GM19035 (cell line): ENCODE data around the gene DOP1A.
A peak's percentile ranks its signal among the peaks of the same experiment; 100 is the strongest.

Experiments used
- ATAC-seq: cut with Tn5 transposase; IDR thresholded peaks from one replicate; pipeline ENCODE4 v1.9.1; 2021; ENCODE audit not compliant: unreplicated experiment

Gene DOP1A

DNA sequence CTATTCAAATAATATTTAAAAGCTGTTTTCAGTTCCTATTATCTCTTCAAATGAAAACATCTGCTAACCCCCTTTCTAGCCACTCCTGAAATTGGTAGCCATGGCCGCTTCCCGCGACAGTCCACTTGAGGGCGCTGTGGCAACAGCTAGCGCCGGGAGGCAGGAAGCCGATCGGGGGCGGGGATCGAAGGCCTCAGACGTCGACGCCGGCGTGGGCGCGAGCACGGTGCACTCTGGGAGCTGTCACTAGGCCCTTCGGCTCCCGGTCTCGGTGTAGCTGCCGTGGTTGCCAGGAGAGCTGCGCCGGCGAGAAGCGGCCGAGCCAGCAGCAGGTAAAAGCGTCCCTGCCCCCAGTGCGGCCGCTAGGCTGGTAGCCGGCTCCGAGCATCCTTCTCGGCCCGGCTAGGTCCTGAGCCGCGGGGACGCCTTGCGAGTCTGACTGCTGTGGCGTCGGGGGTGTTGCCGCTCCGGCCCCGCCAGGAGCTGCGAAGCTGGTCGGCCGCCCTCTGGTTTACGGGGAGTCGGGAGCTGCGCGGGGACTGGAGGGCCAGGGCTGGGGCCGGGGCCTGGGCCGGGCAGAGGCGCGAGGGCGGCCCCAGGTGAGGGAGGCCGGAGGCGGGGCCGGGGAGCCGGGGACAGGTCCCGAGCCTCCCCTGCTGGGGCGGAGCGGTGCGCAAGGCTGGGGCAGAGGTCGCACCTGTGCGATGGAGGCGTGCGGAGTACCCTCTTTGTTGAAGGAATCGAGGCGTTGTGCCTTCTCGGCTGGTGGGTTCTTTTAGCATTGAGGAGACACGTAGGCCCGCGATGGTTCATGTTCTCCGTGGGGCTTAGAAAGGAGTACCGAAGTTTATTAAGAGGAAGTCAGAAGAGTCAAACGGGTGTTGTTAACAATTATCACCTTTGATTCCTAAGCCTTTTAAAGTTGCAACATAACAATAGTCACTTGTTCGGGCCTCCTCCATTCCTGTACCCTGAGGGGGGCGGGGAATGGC, at the start of gene DOP1A:
Gene DOP1A (plus strand): TSS at position 224 of the 992 bp plus-strand sequence. CDS start 29,307 bp downstream, outside the sequence.
- peak; percentile 84 for ATAC-seq

- ATAC-seq: no peak
Measured at GRCh38 chr6:83019741-83020140, 47.7 kb upstream of the DOP1A start.

DNA sequence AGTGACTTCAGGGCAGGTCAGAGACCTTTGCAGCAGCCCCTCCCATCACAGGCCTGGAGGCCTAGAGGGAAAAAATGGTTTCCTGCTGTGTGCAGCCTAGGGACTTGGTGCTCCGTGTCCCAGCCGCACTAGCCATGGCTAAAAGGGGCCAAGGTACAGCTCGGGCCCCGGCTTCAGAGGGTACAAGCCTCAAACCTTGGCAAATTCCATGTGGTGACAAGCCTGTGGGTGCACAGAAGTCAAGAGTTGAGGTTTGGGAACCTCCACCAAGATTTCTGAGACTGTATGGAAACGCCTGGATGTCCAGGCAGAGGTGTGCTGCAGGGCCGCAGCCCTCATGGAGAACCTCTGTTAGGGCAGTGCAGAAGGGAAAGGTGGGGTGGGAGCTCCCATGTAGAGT, 35.8 kb upstream of the DOP1A start:
- ATAC-seq: no peak

- no peak for ATAC-seq
Measured at GRCh38 chr6:83038246-83038645, 29.2 kb upstream of the DOP1A start.

- no peak for ATAC-seq
Measured at GRCh38 chr6:83042467-83043053, 24.9 kb upstream of the DOP1A start.

DNA sequence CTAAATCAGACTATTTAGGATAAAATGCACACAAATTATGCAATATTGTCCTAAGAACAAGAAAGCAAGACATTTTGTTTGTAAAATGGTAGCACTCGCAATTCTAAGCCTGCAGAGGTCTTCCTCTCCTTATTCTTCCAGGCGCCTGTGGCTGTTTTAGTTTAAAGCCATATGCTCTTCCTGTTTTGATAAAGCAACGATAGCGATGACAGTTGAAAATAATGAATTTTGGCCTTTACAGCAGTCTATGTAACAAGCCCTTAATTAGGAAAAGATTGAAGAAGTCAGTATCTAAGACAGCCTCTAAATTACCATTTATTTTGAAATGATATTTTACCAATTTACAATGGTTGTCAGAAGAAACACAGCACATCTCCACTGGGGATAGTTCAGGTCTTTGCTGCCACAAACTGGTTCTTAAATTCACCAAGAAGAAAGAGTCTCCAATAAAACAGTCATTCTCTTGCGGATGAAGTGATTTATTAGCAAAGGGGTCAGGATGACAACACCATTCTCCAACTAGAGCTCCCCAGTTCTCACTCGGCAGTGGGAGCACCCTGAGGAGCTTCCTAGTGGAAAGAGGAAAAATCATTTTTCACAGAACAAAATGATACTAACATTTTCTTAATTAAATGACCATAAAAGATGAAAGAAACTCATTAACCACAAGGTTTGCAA, 23.2 kb upstream of the DOP1A start:
- no peak for ATAC-seq

DNA sequence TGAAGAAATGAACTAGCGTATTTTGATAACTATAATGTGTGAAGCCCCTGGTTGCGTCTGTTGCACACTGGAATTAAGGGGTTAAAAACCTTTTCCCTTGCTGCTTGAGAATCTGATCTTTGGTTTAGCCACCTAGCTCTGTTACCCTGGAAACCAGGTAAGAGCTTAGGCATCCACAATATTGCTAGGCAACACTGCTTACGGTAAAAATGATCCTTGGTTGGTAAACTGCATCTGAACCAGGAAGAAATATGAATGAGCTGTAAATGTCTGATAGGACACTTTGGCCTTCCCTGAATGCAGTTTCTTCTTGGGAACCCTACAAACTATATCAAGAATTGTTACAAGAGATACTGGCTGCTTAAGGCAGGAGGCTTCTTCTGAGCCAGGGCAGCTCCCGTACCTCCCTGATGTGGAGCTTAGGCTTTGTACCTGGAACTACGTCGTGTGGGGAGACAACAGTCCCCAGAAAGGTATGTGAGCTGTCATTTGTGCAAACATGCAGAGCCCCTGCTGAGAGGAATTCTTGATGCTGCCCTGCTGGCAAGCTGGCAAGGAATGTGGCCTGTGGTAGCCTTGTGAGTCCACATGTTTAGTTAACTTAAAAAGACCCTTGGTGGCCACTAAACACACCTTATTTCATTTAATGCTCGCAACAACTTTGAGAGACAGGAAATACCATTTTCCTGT, 20.3 kb upstream of the DOP1A start:
- ATAC-seq: no peak

GRCh38 chr6:83051377-83052172, 15.9 kb upstream of the DOP1A start:
- no peak for ATAC-seq

- no peak for ATAC-seq
Measured at GRCh38 chr6:83053678-83054077, 13.8 kb upstream of the DOP1A start.

DNA sequence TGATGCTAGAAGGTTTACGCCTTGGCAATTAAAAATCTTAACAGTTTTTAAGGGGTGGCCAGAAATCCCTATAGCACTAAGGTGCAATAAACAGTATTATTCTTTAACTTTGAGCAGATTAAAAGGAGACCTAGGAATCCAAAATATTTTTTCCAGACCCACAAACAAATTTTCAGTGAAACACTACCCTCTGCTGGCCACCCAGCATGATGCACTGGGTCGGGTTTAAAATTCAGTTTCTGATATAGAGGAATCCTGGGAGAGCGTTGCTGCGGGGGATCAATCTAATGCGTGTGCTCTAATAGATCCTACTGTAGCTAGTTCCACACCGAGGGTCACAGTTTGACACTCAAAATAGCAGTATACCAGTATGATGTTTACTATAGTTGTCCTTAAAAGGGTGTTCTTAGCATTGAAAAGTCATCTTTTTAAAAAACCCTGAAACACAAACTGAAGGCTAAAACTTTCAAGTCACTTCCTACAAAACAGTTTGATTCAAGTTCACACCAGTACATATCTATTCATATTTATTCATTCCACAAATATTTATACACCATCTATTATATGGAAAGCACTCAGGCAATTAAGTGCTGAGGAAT, 12.0 kb upstream of the DOP1A start:
- ATAC-seq: peak; percentile 51

- peak; percentile 85 for ATAC-seq
Measured at GRCh38 chr6:83057705-83058321, 9.7 kb upstream of the DOP1A start.

DNA sequence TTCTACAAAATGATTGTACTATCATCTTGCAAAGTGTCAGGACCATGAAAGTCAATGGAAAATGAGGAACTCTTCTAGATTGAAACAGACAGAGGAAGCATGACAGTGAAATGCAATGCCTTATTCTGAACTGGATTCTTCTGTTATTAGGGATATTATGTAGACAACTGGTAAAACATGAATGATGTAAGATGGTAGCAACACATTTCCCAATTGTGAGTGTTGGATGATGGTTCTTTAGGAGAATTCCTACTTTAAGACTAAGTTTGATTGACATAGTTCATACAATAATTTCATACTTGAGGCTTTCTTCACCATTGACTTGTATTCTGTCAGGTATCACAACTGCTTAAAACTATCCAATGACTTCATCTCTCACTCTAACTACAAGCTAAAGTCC, 6.3 kb upstream of the DOP1A start:
- no peak for ATAC-seq

- no peak for ATAC-seq
Measured at GRCh38 chr6:83062225-83062624, 5.2 kb upstream of the DOP1A start.

DNA sequence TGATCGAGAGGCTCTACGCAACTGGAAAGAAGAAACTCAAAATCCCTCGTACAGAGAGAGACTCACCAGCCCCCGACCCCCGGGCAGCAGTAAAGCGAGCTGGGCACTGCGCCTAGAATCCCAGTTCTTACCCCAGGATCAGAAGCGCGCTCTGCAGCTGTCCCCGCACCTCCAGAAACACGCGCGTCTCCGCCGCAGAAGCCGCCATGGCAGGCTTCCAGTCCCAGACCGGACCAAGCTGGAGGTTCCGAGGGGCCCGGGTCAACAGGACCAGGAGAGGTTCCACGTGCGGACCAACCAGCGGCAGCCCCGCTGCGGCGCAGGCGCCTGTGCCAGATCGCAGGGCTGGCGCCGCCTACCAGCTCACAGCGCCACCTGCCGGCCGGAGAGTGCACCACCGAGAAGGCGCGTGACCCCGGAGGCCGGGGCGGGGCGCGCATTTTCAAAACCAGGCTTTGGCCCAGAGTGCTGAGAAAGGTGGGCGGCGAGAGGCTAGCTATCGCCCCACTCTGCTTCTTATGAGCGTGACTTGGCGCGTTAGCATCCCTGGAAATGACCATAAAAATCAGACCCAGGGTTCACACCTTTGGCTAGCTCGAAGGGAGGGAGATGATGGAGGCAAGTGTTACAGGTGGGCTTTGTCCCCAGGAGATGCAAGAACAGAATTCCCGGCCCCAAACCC, 1.8 kb upstream of the DOP1A start, which contains the start of gene UBE3D:
Gene UBE3D (minus strand): TSS at position 331 of the 682 bp plus-strand sequence. CDS start 123 bp downstream, at position 208.
- ATAC-seq: peak; percentile 57

DNA sequence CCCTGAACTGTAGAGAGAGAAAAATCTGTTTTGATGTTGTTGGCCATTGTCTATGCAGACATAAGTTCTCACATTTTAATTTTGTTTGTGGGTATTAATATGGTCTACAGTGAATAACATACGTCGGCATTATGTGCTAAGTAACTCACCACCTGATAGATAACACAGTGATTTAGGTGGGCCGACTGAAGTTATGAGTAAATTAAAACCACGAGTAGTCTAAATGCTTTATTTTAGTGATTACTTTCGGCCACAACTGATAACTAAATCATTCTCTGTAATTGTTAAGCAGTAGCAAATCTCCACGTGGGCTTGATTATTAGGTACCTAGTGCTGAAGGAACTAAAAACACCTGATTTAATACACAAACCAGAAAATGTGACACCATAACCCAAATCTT, 1.1 kb downstream of the DOP1A start:
- no peak for ATAC-seq

DNA sequence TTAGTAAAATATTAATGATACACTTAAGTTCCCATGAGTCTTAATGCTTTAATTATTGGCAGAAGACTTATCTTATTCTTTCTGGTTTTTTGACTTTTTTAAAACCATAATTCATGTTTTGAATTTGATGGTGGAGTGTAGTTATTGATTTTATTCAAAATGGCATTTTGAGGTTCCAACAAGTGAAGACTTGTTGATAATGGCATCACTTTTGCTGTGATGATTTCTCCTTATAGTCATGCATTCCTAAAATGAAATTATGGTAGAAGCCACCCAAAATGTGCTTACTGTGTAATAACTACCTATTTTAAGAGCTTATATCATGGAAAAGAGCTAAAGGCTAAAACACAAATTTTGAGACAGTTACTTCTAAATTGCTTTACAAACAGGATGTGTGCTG, 2.2 kb downstream of the DOP1A start:
- ATAC-seq: no peak

DNA sequence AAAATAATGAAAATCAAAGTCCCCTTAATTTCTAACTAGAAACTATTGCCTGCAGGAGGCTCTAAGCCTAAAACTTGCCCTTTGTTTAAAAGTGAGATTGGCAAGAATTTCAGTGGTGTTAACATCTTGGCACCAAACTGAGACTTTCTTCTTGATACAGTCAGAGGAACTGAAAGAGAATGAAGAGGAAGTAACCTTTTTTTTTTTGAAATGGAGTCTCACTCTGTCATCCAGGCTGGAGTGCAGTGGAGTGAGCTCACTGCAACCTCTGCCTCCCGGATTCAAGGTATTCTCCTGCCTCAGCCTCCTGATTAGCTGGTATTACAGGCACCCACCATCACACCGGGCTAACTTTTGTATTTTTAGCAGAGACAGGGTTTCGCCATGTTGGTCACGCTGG, 3.6 kb downstream of the DOP1A start:
- ATAC-seq: peak; percentile 42

DNA sequence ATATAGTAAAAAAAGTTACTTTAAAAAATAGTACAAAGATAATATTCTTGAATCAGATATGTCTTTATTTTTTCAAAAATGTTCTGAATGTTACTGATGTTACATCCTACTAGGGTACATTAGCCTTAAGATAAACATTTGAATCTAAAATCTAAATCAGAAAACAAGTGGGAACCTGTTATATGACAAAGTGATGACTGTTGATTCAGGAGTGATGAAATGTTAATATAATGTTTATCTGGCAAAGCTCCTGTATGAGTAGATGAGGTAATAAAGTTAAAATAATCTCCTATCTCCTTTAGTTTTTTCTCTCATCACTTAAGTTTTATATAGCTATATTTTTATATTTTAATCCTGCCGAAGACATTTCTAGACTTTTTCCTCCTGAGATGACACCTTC, 4.2 kb downstream of the DOP1A start:
- ATAC-seq: no peak

- no peak for ATAC-seq
Measured at GRCh38 chr6:83072726-83073125, 5.3 kb downstream of the DOP1A start.
